GM12878 (cell line): ENCODE results near the gene SEPTIN1. TPM values are rescaled to one million over a fixed set of nuclear protein-coding genes. Genes with fewer than 3 reads are reported as not detected.
A peak's percentile ranks its signal among the peaks of the same experiment; 100 is the strongest.

Experiments
- ATF7 ChIP-seq: fragments of 450-650 bp; IDR thresholded peaks from 2 replicates; pipeline ENCODE4 v1.6.1; 2016; ENCODE audit warnings: low read depth, mild to moderate bottlenecking
- BRCA1 ChIP-seq: IDR thresholded peaks from 2 replicates; pipeline ENCODE4 v1.6.1; 2011; ENCODE audit warnings: low read depth, low read length, improper control_type of control experiment
- CHD2 ChIP-seq: IDR thresholded peaks from 2 replicates; pipeline ENCODE4 v1.6.1; 2011; ENCODE audit warnings: low read depth, low read length, improper control_type of control experiment, borderline replicate concordance
- CREM ChIP-seq: IDR thresholded peaks from 2 replicates; pipeline ENCODE4 v1.6.1; 2014; ENCODE audit warnings: antibody characterized with exemption, low read depth
- EGR1 ChIP-seq, 2 experiments: IDR thresholded peaks; 1 replicate in 1 of 2; 2 replicates in 1 of 2; pipeline ENCODE4 v1.6.1; 2011 to 2012; ENCODE audit warnings: low read depth in 2 of 2, low read length in 2 of 2, borderline replicate concordance in 1 of 2, mild to moderate bottlenecking in 1 of 2, moderate library complexity in 1 of 2
- FOXK2 ChIP-seq: fragments of 450-650 bp; IDR thresholded peaks from 2 replicates; pipeline ENCODE4 v1.6.1; 2017; ENCODE audit warnings: mild to moderate bottlenecking, moderate library complexity
- IKZF1 ChIP-seq: fragments of 450-650 bp; conservative IDR thresholded peaks from 2 replicates; pipeline ENCODE4 v1.6.1; 2017; ENCODE audit warnings: antibody characterized with exemption, mild to moderate bottlenecking
- IRF4 ChIP-seq: IDR thresholded peaks from 2 replicates; pipeline ENCODE4 v1.6.1; 2011; ENCODE audit warnings: low read depth, low read length
- KDM1A ChIP-seq: fragments of 200-600 bp; sonication (generic); IDR thresholded peaks from 2 replicates; pipeline ENCODE4 v1.6.1; 2016; ENCODE audit warnings: borderline replicate concordance
- MTA3 ChIP-seq: IDR thresholded peaks from 2 replicates; pipeline ENCODE4 v1.6.1; 2012; ENCODE audit warnings: low read length, inconsistent platforms, borderline replicate concordance
- NFXL1 ChIP-seq: fragments of 450-650 bp; IDR thresholded peaks from 2 replicates; pipeline ENCODE4 v1.6.1; 2017; ENCODE audit warnings: antibody characterized with exemption, mild to moderate bottlenecking, borderline replicate concordance
- NKRF ChIP-seq: fragments of 450-650 bp; conservative IDR thresholded peaks from 2 replicates; pipeline ENCODE4 v1.6.1; 2017; ENCODE audit warnings: mild to moderate bottlenecking, moderate library complexity
- NRF1 ChIP-seq: conservative IDR thresholded peaks from 2 replicates; pipeline ENCODE4 v1.6.1; 2011; ENCODE audit warnings: mild to moderate bottlenecking, low read depth, low read length, improper control_type of control experiment
- POLR2AphosphoS2 ChIP-seq: IDR thresholded peaks from 2 replicates; pipeline ENCODE4 v1.6.1; 2011; ENCODE audit warnings: low read depth, mild to moderate bottlenecking, low read length, improper control_type of control experiment, moderate library complexity
- RCOR1 ChIP-seq: conservative IDR thresholded peaks from 2 replicates; pipeline ENCODE4 v1.6.1; 2012; ENCODE audit warnings: low read depth, low read length, improper control_type of control experiment
- SMARCA5 ChIP-seq: fragments of 450-650 bp; IDR thresholded peaks from 2 replicates; pipeline ENCODE4 v1.6.1; 2017; ENCODE audit warnings: mild to moderate bottlenecking
- SMC3 ChIP-seq: IDR thresholded peaks from 2 replicates; pipeline ENCODE4 v1.6.1; 2011; ENCODE audit warnings: low read length, improper control_type of control experiment, borderline replicate concordance
- SPI1 ChIP-seq: IDR thresholded peaks from 2 replicates; pipeline ENCODE4 v1.6.1; 2011; ENCODE audit warnings: low read depth, mild to moderate bottlenecking, low read length, moderate library complexity, borderline replicate concordance; ENCODE audit not compliant: insufficient read depth
- SREBF2 ChIP-seq: IDR thresholded peaks from 2 replicates; pipeline ENCODE4 v1.6.1; 2012; ENCODE audit warnings: mild to moderate bottlenecking, low read length
- TCF12 ChIP-seq: IDR thresholded peaks from 2 replicates; pipeline ENCODE4 v1.6.1; 2011; ENCODE audit warnings: low read depth, mild to moderate bottlenecking, low read length
- TCF7 ChIP-seq: IDR thresholded peaks from 2 replicates; pipeline ENCODE4 v1.6.1; 2014; ENCODE audit warnings: antibody characterized with exemption, borderline replicate concordance
- USF2 ChIP-seq: IDR thresholded peaks from 2 replicates; pipeline ENCODE4 v1.6.1; 2011; ENCODE audit warnings: low read depth, low read length, improper control_type of control experiment, borderline replicate concordance
- WRNIP1 ChIP-seq: IDR thresholded peaks from 2 replicates; pipeline ENCODE4 v1.6.1; 2011; ENCODE audit warnings: low read depth, low read length, improper control_type of control experiment, borderline replicate concordance
- YY1 ChIP-seq: IDR thresholded peaks from 2 replicates; pipeline ENCODE4 v1.6.1; 2011; ENCODE audit warnings: low read depth, mild to moderate bottlenecking, low read length
- ZNF592 ChIP-seq: fragments of 450-650 bp; IDR thresholded peaks from 2 replicates; pipeline ENCODE4 v1.6.1; 2017; ENCODE audit warnings: mild to moderate bottlenecking, moderate library complexity
- polyA plus RNA-seq, 11 experiments: library from polyadenylated mRNA; depleted of rRNA in 4 of 11; unstranded in 6 of 11; stranded (reverse) in 5 of 11; fragments of >200 nt; fragmentation: Nextera tagmentation in 4 of 11; fragmentation: Illumina TruSeq in 1 of 11; extraction: Ambion mirVana in 4 of 11; extraction: Trizol in 1 of 11; gene quantifications; 1 replicate in 1 of 11; 2 replicates in 10 of 11; pipeline versions ENCODE4 v1.2.1 to v1.2.3, GENCODE V29; 2011 to 2016; ENCODE audit warnings: inconsistent platforms in 2 of 11, missing spikeins in 2 of 11, low read depth in 1 of 11
- total RNA-seq, 4 experiments: library from RNA; depleted of rRNA in 3 of 4; stranded (reverse); fragments of >200 nt in 3 of 4; fragmentation: Illumina TruSeq in 1 of 4; extraction: Trizol in 1 of 4; gene quantifications; 2 replicates each; pipeline versions ENCODE4 v1.2.1 to v1.2.3, GENCODE V29; 2013 to 2021

The SEPTIN1 gene
- total and polyA plus RNA-seq, 10 of the 15 experiments (the other 5 are each of a cell fraction or from before 2014, with no cell fraction given): 2.8 to 153 (median 94.1) TPM

- no peak for TF ChIP-seq SPI1
- peak; percentile 81 for TF ChIP-seq CHD2
- peak; percentile 92 for TF ChIP-seq SMARCA5
- no peak for TF ChIP-seq NFXL1
- no peak for TF ChIP-seq POLR2AphosphoS2
- no peak for TF ChIP-seq MTA3
- TF ChIP-seq SMC3: peak; percentile 74
- TF ChIP-seq TCF12: no peak
- TF ChIP-seq IRF4: no peak
- 0 out of 2 replicates have a peak, but pooled peaks have one; percentile 57 for TF ChIP-seq WRNIP1
- TF ChIP-seq BRCA1: no peak
- no peak for TF ChIP-seq SREBF2
- no peak for TF ChIP-seq RCOR1
- no peak for TF ChIP-seq USF2
- TF ChIP-seq TCF7: no peak; the same call in 1 of the 2 replicates
- no peak for TF ChIP-seq NRF1
- TF ChIP-seq FOXK2: no peak
- 0 out of 2 replicates have a peak, but pooled peaks have one; percentile 22 for TF ChIP-seq ATF7
- 0 out of 2 replicates have a peak, but pooled peaks have one; percentile 41 for TF ChIP-seq ZNF592
- peak; percentile 76 for TF ChIP-seq YY1
- TF ChIP-seq EGR1 (IDR thresholded peaks at IDR 0.05; ENCODE audit: borderline replicate concordance in 1 of 2, low read depth in 2 of 2, low read length in 2 of 2): no peak
- peak; percentile 18; the same call in 1 of the 2 replicates for TF ChIP-seq NKRF
- no peak for TF ChIP-seq KDM1A
- peak; percentile 74 for TF ChIP-seq IKZF1
- no peak for TF ChIP-seq CREM
These were observed 27.0 kb upstream of the SEPTIN1 start (continued) for GRCh38 chr16:30409125-30410060.
